Measurements from ENCODE around the gene BEND3. TPM values are rescaled to one million over a fixed set of nuclear protein-coding genes. Genes with fewer than 3 reads are reported as not detected.

BEND3 gene
- polyA plus RNA-seq, 3 donors: 0.17 to 0.52 (median 0.24) TPM

- H3K4me2 ChIP-seq (replicated peaks; ENCODE audit: extremely low read depth, low read length, poor library complexity, severe bottlenecking): no peak overlapping the region
- peaks cover 0 to 3% (median 0%) of the 10 kb centered on the region in 3 donors for H3K27me3 Mint-ChIP-seq (ENCODE audit: low read depth in 3 of 3)
- H3K36me3 Mint-ChIP-seq: peaks cover 13 to 24% of the 10 kb centered on the region in 2 donors
- no peaks in the 10 kb centered on the region for H3K9me3 ChIP-seq (replicated peaks in 1 of 2; ENCODE audit: control insufficient read depth in 1 of 2, insufficient read depth in 1 of 2, low read length in 2 of 2)
- no peak overlapping the region for H3K4me3 ChIP-seq (replicated peaks in 1 of 3; ENCODE audit: low read depth in 2 of 3, low read length in 3 of 3)
- no peak overlapping the region for H2AFZ ChIP-seq (ENCODE audit: insufficient read depth, low read depth, low read length, poor library complexity, severe bottlenecking)
- peaks cover 18% of the 10 kb centered on the region for H3K4me1 Mint-ChIP-seq
- H3K27ac ChIP-seq (ENCODE audit: low read depth in 1 of 2, low read length in 2 of 2): no peak overlapping the region
- H3K36me3 ChIP-seq (replicated peaks in 1 of 2; ENCODE audit: control insufficient read depth in 1 of 2, insufficient read depth in 2 of 2, low read length in 2 of 2): peaks cover 2 to 7% of the 10 kb centered on the region in 2 donors
- no peak overlapping the region for H3K9ac ChIP-seq (ENCODE audit: insufficient read depth, low read length, poor library complexity, severe bottlenecking)
- H3K4me1 ChIP-seq (ENCODE audit: control insufficient read depth in 1 of 2, insufficient read depth in 2 of 2, low read length in 2 of 2): peaks cover 4 to 15% of the 10 kb centered on the region in 2 donors
- no peak overlapping the region for H3K27ac Mint-ChIP-seq
- no peak for DNase-seq
- intact Hi-C loops (cut with micrococcal nuclease): no loop called here
- peaks cover 52% of the 10 kb centered on the region for H3K79me2 ChIP-seq (ENCODE audit: insufficient read depth, low read length)
- 85% methylated on average over 4 of the region's 5 CpGs for WGBS (ENCODE audit: insufficient coverage)
- H3K9me3 Mint-ChIP-seq: peaks cover 0 to 2% (median 0%) of the 10 kb centered on the region in 7 donors
- TF ChIP-seq CTCF (IDR thresholded peaks at IDR 0.05): no peak
- no peak overlapping the region for H3K4me3 Mint-ChIP-seq
- H3K27me3 ChIP-seq (ENCODE audit: control insufficient read depth in 2 of 2, insufficient read depth in 2 of 2, low read length in 2 of 2): no peaks in the 10 kb centered on the region
- peaks cover 11% of the 10 kb centered on the region for H4K20me1 ChIP-seq (ENCODE audit: insufficient read depth, low read length)
Measured at GRCh38 chr6:107030151-107030550, 85.2 kb downstream of the BEND3 start.

- TF ChIP-seq CTCF (IDR thresholded peaks at IDR 0.05): no peak
- Histone ChIP-seq H3K36me3 (replicated peaks in 1 of 2; ENCODE audit: control insufficient read depth in 1 of 2, insufficient read depth in 2 of 2, low read length in 2 of 2) (peaks cover under 1 to 3% of the 10 kb centered on the region in 2 donors), H3K27me3 (ENCODE audit: control insufficient read depth in 2 of 2, insufficient read depth in 2 of 2, low read length in 2 of 2) (no peaks in the 10 kb centered on the region), H3K27ac (ENCODE audit: low read depth in 1 of 2, low read length in 2 of 2) (no peak overlapping the region), H3K4me2 (replicated peaks; ENCODE audit: extremely low read depth, low read length, poor library complexity, severe bottlenecking) (no peak overlapping the region), H3K79me2 (ENCODE audit: insufficient read depth, low read length) (peaks cover 30% of the 10 kb centered on the region), H4K20me1 (ENCODE audit: insufficient read depth, low read length) (peaks cover under 1% of the 10 kb centered on the region), H3K9me3 (replicated peaks in 1 of 2; ENCODE audit: control insufficient read depth in 1 of 2, insufficient read depth in 1 of 2, low read length in 2 of 2) (no peaks in the 10 kb centered on the region), H3K4me1 (ENCODE audit: control insufficient read depth in 1 of 2, insufficient read depth in 2 of 2, low read length in 2 of 2) (peaks cover 4 to 15% of the 10 kb centered on the region in 2 donors), H3K4me3 (replicated peaks in 1 of 3; ENCODE audit: low read depth in 2 of 3, low read length in 3 of 3) (no peak overlapping the region), H3K9ac (ENCODE audit: insufficient read depth, low read length, poor library complexity, severe bottlenecking) (no peak overlapping the region), H2AFZ (ENCODE audit: insufficient read depth, low read depth, low read length, poor library complexity, severe bottlenecking) (peak overlapping the region; percentile 40)
- peaks cover 0 to 2% (median 0%) of the 10 kb centered on the region in 7 donors for H3K9me3 Mint-ChIP-seq
- no peak overlapping the region for H3K27ac Mint-ChIP-seq
- H3K4me3 Mint-ChIP-seq: no peak overlapping the region
- no peak for DNase-seq
- peaks cover 18% of the 10 kb centered on the region for H3K4me1 Mint-ChIP-seq
- H3K36me3 Mint-ChIP-seq: peaks cover 5 to 15% of the 10 kb centered on the region in 2 donors
- H3K27me3 Mint-ChIP-seq (ENCODE audit: low read depth in 3 of 3): peaks cover 0 to 3% (median 2%) of the 10 kb centered on the region in 3 donors
- WGBS (ENCODE audit: insufficient coverage): 90% methylated on average over 6 of the region's 8 CpGs
- intact Hi-C loops (cut with micrococcal nuclease): loop anchor here (5.0 kb wide), 1 partner anchor 85 kb away; no protein-coding TSS in a partner anchor
Measured at GRCh38 chr6:107026965-107027364, 88.3 kb downstream of the BEND3 start.
